Type B pancreatic cell (in vitro differentiated cells): ENCODE data around the gene NECTIN3. TPM values are rescaled to one million over a fixed set of nuclear protein-coding genes. Genes with fewer than 3 reads are reported as not detected.
A peak's percentile ranks its signal among the peaks of the same experiment; 100 is the strongest.

ENCODE experiments used
- DNase-seq: peaks from one replicate; pipeline ENCODE4 v3.0.0; 2021; ENCODE audit warnings: mixed read lengths; ENCODE audit not compliant: unreplicated experiment; ENCODE audit errors: extremely low spot score
- H3K27ac Mint-ChIP-seq: 2 replicates; pipeline ENCODE4 v1.8.0; 2021; ENCODE audit warnings: mild to moderate bottlenecking, mixed read lengths
- H3K27me3 Mint-ChIP-seq: 2 replicates; pipeline ENCODE4 v1.8.0; 2021; ENCODE audit warnings: mixed read lengths
- H3K36me3 Mint-ChIP-seq: 2 replicates; pipeline ENCODE4 v1.8.0; 2021; ENCODE audit warnings: mixed read lengths
- H3K4me1 Mint-ChIP-seq: one replicate; pipeline ENCODE4 v1.8.0; 2021; ENCODE audit warnings: mixed read lengths; ENCODE audit not compliant: unreplicated experiment
- H3K4me3 Mint-ChIP-seq: 2 replicates; pipeline ENCODE4 v1.8.0; 2021; ENCODE audit warnings: mild to moderate bottlenecking, mixed read lengths
- H3K9me3 Mint-ChIP-seq: 2 replicates; pipeline ENCODE4 v1.8.0; 2021; ENCODE audit warnings: mixed read lengths
- CTCF ChIP-seq: fragments of 200-600 bp; sonication (generic); conservative IDR thresholded peaks from 2 replicates; pipeline ENCODE4 v1.5.0; 2021; ENCODE audit warnings: antibody characterized with exemption, mild to moderate bottlenecking
- total RNA-seq: library from RNA; stranded (reverse); gene quantifications from 2 replicates; pipeline ENCODE4 v1.2.1, GENCODE V29; 2021; ENCODE audit warnings: low replicate concordance

NECTIN3 gene
- total RNA-seq, 1 donor from 2014 or later: 57.3 TPM

- DNase-seq: no peak
- Mint-ChIP-seq H3K4me1 (peaks cover 9% of the 10 kb centered on the region), H3K36me3 (peaks cover 13% of the 10 kb centered on the region), H3K27me3 (no peaks in the 10 kb centered on the region), H3K4me3 (no peak overlapping the region), H3K27ac (no peak overlapping the region), H3K9me3 (no peaks in the 10 kb centered on the region)
- TF ChIP-seq CTCF: no peak
Measured at GRCh38 chr3:111112913-111113312, 41.3 kb downstream of the NECTIN3 start.

GRCh38 chr3:111128884-111129283 lies 57.3 kb downstream of the NECTIN3 start:
- Mint-ChIP-seq H3K36me3 (peaks cover 16% of the 10 kb centered on the region), H3K27me3 (no peaks in the 10 kb centered on the region), H3K9me3 (peaks cover 4% of the 10 kb centered on the region), H3K4me1 (peaks cover 3% of the 10 kb centered on the region), H3K27ac (peak overlapping the region; percentile 24), H3K4me3 (no peak overlapping the region)
- no peak for TF ChIP-seq CTCF
- no peak for DNase-seq

- H3K36me3 Mint-ChIP-seq: peaks cover 15% of the 10 kb centered on the region
- no peaks in the 10 kb centered on the region for H3K27me3 Mint-ChIP-seq
- H3K4me1 Mint-ChIP-seq: peaks cover 3% of the 10 kb centered on the region
- H3K27ac Mint-ChIP-seq: no peak overlapping the region
- peaks cover 4% of the 10 kb centered on the region for H3K9me3 Mint-ChIP-seq
- TF ChIP-seq CTCF: no peak
- DNase-seq: no peak
- H3K4me3 Mint-ChIP-seq: no peak overlapping the region
Measured at GRCh38 chr3:111130827-111131226, 59.2 kb downstream of the NECTIN3 start.

GRCh38 chr3:111134302-111134701 lies 62.7 kb downstream of the NECTIN3 start:
- Mint-ChIP-seq H3K27me3 (no peaks in the 10 kb centered on the region), H3K4me3 (no peak overlapping the region), H3K36me3 (peaks cover 7% of the 10 kb centered on the region), H3K9me3 (no peaks in the 10 kb centered on the region), H3K4me1 (no peaks in the 10 kb centered on the region), H3K27ac (no peak overlapping the region)
- TF ChIP-seq CTCF: no peak
- DNase-seq: no peak

- H3K27me3 Mint-ChIP-seq: no peaks in the 10 kb centered on the region
Measured at GRCh38 chr3:111151438-111151837, 79.8 kb downstream of the NECTIN3 start.

More at GRCh38 chr3:111151438-111151837, 79.8 kb downstream of the NECTIN3 start:
- H3K4me1 Mint-ChIP-seq: no peaks in the 10 kb centered on the region
- no peak for DNase-seq
- peaks cover 28% of the 10 kb centered on the region for H3K36me3 Mint-ChIP-seq
- H3K9me3 Mint-ChIP-seq: no peaks in the 10 kb centered on the region
- no peak for TF ChIP-seq CTCF
- H3K27ac Mint-ChIP-seq: peak overlapping the region; percentile 68
- peak overlapping the region; percentile 20 for H3K4me3 Mint-ChIP-seq
